ELF-1 (cell line): ENCODE results near the gene CEP104.

Experiments used
- DNase-seq: peaks from one replicate; pipeline ENCODE4 v3.0.0-alpha.2; 2016; ENCODE audit warnings: low read depth, low spot score

CEP104 gene

GRCh38 chr1:3856923-3857790 is at the start of gene CEP104, which contains the start of gene DFFB:
Gene CEP104 (minus strand): TSS chr1:3857211. CDS start chr1:3852407, 4,804 bp downstream.
Gene DFFB (plus strand): TSS chr1:3857476. CDS start chr1:3857604, 128 bp downstream.
- peak; percentile 99 for DNase-seq

GRCh38 chr1:3906672-3907020 is 49.6 kb upstream of the CEP104 start:
- DNase-seq: no peak

GRCh38 chr1:3905953-3906671 is 49.1 kb upstream of the CEP104 start:
- DNase-seq: no peak

GRCh38 chr1:3905266-3905952 is 48.4 kb upstream of the CEP104 start:
- no peak for DNase-seq

GRCh38 chr1:3904843-3905185 is 47.8 kb upstream of the CEP104 start:
- no peak for DNase-seq

GRCh38 chr1:3904006-3904842 is 47.2 kb upstream of the CEP104 start:
- DNase-seq: no peak

GRCh38 chr1:3903141-3904005 is 46.4 kb upstream of the CEP104 start:
- DNase-seq: no peak

GRCh38 chr1:3902571-3903091 is 45.6 kb upstream of the CEP104 start:
- no peak for DNase-seq

- no peak for DNase-seq
Measured at GRCh38 chr1:3902111-3902511, 45.1 kb upstream of the CEP104 start.

- DNase-seq: peak; percentile 98
Measured at GRCh38 chr1:3900969-3901529, 44.0 kb upstream of the CEP104 start.

- DNase-seq: peak; percentile 99
Measured at GRCh38 chr1:3900150-3900968, 43.3 kb upstream of the CEP104 start, which contains the start of gene C1orf174. Gene C1orf174 (minus strand): TSS chr1:3900272. CDS start chr1:3900186, 86 bp downstream.

- no peak for DNase-seq
Measured at GRCh38 chr1:3899754-3900149, 42.7 kb upstream of the CEP104 start.

GRCh38 chr1:3898994-3899753 is 42.2 kb upstream of the CEP104 start:
- DNase-seq: peak; percentile 33

GRCh38 chr1:3898475-3898735 is 41.4 kb upstream of the CEP104 start:
- DNase-seq: no peak

- DNase-seq: peak; percentile 86
Measured at GRCh38 chr1:3896396-3897000, 39.5 kb upstream of the CEP104 start.

- DNase-seq: no peak
Measured at GRCh38 chr1:3895951-3896325, 38.9 kb upstream of the CEP104 start.

- DNase-seq: no peak
Measured at GRCh38 chr1:3895279-3895950, 38.4 kb upstream of the CEP104 start.
